ENCODE results near the gene CBLB.

- TF ChIP-seq, protein P1, sequence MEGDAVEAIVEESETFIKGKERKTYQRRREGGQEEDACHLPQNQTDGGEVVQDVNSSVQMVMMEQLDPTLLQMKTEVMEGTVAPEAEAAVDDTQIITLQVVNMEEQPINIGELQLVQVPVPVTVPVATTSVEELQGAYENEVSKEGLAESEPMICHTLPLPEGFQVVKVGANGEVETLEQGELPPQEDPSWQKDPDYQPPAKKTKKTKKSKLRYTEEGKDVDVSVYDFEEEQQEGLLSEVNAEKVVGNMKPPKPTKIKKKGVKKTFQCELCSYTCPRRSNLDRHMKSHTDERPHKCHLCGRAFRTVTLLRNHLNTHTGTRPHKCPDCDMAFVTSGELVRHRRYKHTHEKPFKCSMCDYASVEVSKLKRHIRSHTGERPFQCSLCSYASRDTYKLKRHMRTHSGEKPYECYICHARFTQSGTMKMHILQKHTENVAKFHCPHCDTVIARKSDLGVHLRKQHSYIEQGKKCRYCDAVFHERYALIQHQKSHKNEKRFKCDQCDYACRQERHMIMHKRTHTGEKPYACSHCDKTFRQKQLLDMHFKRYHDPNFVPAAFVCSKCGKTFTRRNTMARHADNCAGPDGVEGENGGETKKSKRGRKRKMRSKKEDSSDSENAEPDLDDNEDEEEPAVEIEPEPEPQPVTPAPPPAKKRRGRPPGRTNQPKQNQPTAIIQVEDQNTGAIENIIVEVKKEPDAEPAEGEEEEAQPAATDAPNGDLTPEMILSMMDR (IDR thresholded peaks at IDR 0.05 in 8 of 11, conservative IDR thresholded peaks at IDR 0.05 in 3 of 11), result no peak
- no peak for TF ChIP-seq POLR2AphosphoS5 (IDR thresholded peaks at IDR 0.05)
These were observed 18.2 kb downstream of the CBLB start for GRCh38 chr3:105850593-105850992.
